ENCODE measurements around the gene BRINP3.
"Not testable (repeated sequence)": the region's sequence is repeated elsewhere in the genome, so short reads cannot be mapped to it uniquely, and the experiment has no call there.

Gene BRINP3

GRCh38 chr1:190477762-190478148, at the start of gene BRINP3:
BRINP3 (minus strand) TSS chr1:190477864.
- H3K9me3 ChIP-seq (ENCODE audit: control insufficient read depth, insufficient read depth, low read length): no peaks in the 10 kb centered on the region
- H3K27me3 ChIP-seq (ENCODE audit: control insufficient read depth, insufficient read depth, low read length): peaks cover 51% of the 10 kb centered on the region
- peak within 1 kb of the TSS; percentile 90 for H3K4me3 ChIP-seq (ENCODE audit: low read depth, low read length)
- no peaks in the 10 kb centered on the region for H3K36me3 ChIP-seq (ENCODE audit: control insufficient read depth, insufficient read depth, low read length)
- H3K4me1 ChIP-seq (ENCODE audit: control insufficient read depth, insufficient read depth, low read length): peaks cover 20% of the 10 kb centered on the region
- peak within 1 kb of the TSS; percentile 50 for H3K9ac ChIP-seq (ENCODE audit: low read depth, low read length)

- Histone ChIP-seq H3K9ac (ENCODE audit: low read depth, low read length) (no peak overlapping the region), H3K36me3 (ENCODE audit: control insufficient read depth, insufficient read depth, low read length) (no peaks in the 10 kb centered on the region), H3K4me3 (ENCODE audit: low read depth, low read length) (no peak overlapping the region), H3K9me3 (ENCODE audit: control insufficient read depth, insufficient read depth, low read length) (no peaks in the 10 kb centered on the region), H3K4me1 (ENCODE audit: control insufficient read depth, insufficient read depth, low read length) (no peaks in the 10 kb centered on the region), H3K27me3 (ENCODE audit: control insufficient read depth, insufficient read depth, low read length) (no peaks in the 10 kb centered on the region)
These were observed 33.9 kb upstream of the BRINP3 start for GRCh38 chr1:190511554-190511953.

DNA sequence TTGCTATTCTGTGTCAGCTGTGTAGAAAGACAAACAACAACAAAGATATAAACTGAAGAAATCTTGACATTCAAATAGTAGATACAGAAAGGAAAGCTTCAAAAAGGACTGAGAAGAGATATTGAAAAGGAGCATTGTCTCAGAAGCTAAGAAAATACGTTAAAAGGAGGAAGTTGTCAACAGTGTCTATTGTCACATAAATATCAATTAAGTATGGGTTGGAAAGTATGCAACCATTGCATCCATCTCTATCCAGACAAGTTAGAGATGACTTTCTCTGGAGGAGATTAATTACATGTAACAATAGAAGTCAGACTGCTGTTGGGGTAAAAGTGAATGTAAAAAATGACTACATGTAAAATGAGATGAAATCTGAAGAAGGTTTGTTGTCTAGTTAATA, 29.7 kb upstream of the BRINP3 start:
- H3K9me3 ChIP-seq (ENCODE audit: control insufficient read depth, insufficient read depth, low read length): peaks cover 5% of the 10 kb centered on the region
- no peaks in the 10 kb centered on the region for H3K4me1 ChIP-seq (ENCODE audit: control insufficient read depth, insufficient read depth, low read length)
- H3K36me3 ChIP-seq (ENCODE audit: control insufficient read depth, insufficient read depth, low read length): no peaks in the 10 kb centered on the region
- H3K9ac ChIP-seq (ENCODE audit: low read depth, low read length): no peak overlapping the region
- H3K4me3 ChIP-seq (ENCODE audit: low read depth, low read length): no peak overlapping the region
- no peaks in the 10 kb centered on the region for H3K27me3 ChIP-seq (ENCODE audit: control insufficient read depth, insufficient read depth, low read length)

DNA sequence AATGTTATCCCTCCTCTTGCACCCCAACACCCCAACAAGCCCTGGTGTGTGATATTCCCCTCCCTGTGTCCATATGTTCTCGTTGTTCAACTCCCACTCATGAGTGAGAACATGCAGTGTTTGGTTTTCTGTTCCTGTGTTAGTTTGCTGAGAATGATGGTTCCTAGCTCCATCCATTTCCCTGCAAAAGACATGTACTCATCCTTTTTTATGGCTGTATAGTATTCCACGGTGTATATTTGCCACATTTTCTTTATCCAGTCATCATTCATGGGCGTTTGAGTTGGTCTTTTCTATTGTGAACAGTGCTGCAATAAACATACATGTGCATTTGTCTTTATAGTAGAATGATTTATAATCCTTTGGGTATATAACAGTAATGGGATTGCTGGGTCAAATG, 26.9 kb upstream of the BRINP3 start:
- not testable (repeated sequence) for H3K36me3 ChIP-seq (ENCODE audit: control insufficient read depth, insufficient read depth, low read length); H3K9ac ChIP-seq (ENCODE audit: low read depth, low read length); H3K27me3 ChIP-seq (ENCODE audit: control insufficient read depth, insufficient read depth, low read length); H3K4me3 ChIP-seq (ENCODE audit: low read depth, low read length); H3K9me3 ChIP-seq (ENCODE audit: control insufficient read depth, insufficient read depth, low read length); H3K4me1 ChIP-seq (ENCODE audit: control insufficient read depth, insufficient read depth, low read length)

DNA sequence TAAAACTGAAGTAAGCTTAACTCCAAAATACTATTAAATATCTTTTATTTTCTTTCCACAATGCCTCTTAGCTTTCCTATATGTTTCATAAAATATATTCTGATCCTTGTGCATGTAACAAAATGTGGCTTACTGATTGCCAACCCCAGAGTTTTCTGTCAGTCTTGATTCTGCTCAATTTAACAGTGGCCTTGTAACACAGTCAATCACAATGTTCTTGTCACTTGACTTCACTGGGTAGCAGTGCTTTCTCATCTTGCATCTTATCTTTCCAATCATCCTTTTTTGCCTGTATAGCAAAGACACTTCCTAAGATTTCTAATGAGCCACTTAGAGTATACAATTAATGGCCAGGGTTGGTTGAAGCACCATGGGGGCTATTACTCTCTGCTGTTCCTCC, 19.9 kb upstream of the BRINP3 start:
- Histone ChIP-seq H3K9me3 (ENCODE audit: control insufficient read depth, insufficient read depth, low read length) (no peaks in the 10 kb centered on the region), H3K4me3 (ENCODE audit: low read depth, low read length) (no peak overlapping the region), H3K27me3 (ENCODE audit: control insufficient read depth, insufficient read depth, low read length) (no peaks in the 10 kb centered on the region), H3K9ac (ENCODE audit: low read depth, low read length) (no peak overlapping the region), H3K4me1 (ENCODE audit: control insufficient read depth, insufficient read depth, low read length) (no peaks in the 10 kb centered on the region), H3K36me3 (ENCODE audit: control insufficient read depth, insufficient read depth, low read length) (no peaks in the 10 kb centered on the region)

DNA sequence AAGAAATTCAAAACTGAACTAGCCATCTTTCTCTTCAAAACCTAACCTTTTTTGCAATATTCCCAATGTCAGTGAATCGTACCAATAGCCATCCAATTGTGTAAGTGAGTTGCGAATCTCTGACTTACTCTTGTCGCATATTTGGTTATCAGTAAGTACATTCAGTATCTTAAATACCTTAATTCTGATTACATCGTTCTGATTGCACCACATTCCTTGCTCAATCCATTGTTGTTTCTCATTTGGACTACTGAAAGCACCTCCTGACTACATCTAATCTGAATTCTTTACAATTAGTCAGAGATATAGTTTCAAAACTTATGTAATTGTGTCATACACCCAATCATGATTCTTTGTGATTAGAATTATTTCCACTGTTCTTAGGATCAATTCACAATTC, 16.8 kb upstream of the BRINP3 start:
- Histone ChIP-seq H3K36me3 (ENCODE audit: control insufficient read depth, insufficient read depth, low read length) (no peaks in the 10 kb centered on the region), H3K9me3 (ENCODE audit: control insufficient read depth, insufficient read depth, low read length) (no peaks in the 10 kb centered on the region), H3K9ac (ENCODE audit: low read depth, low read length) (no peak overlapping the region), H3K27me3 (ENCODE audit: control insufficient read depth, insufficient read depth, low read length) (no peaks in the 10 kb centered on the region), H3K4me1 (ENCODE audit: control insufficient read depth, insufficient read depth, low read length) (no peaks in the 10 kb centered on the region), H3K4me3 (ENCODE audit: low read depth, low read length) (no peak overlapping the region)

GRCh38 chr1:190491404-190491803, 13.7 kb upstream of the BRINP3 start:
- Histone ChIP-seq H3K27me3 (ENCODE audit: control insufficient read depth, insufficient read depth, low read length) (no peaks in the 10 kb centered on the region), H3K9me3 (ENCODE audit: control insufficient read depth, insufficient read depth, low read length) (no peaks in the 10 kb centered on the region), H3K36me3 (ENCODE audit: control insufficient read depth, insufficient read depth, low read length) (no peaks in the 10 kb centered on the region), H3K4me1 (ENCODE audit: control insufficient read depth, insufficient read depth, low read length) (no peaks in the 10 kb centered on the region), H3K9ac (ENCODE audit: low read depth, low read length) (no peak overlapping the region), H3K4me3 (ENCODE audit: low read depth, low read length) (no peak overlapping the region)

DNA sequence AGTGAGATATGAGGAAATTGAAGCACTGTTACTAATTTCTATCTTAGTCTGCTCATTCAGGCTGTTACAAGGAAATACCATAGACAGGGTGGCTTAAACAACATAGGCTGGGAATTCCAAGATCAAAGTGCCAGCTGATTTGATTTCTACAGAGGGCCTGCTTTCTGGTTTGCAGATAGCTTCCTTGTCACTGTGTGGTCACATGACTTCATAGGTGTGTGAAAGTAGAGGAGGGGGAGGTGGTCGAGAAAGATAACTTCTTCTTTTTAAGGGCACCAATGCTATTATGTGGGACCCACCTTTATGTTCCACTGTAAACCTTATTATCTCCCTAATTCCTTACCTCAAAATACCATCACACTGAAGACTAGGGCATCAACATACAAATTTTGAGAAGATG, 6.4 kb upstream of the BRINP3 start:
- Histone ChIP-seq H3K4me3 (ENCODE audit: low read depth, low read length) (no peak overlapping the region), H3K36me3 (ENCODE audit: control insufficient read depth, insufficient read depth, low read length) (no peaks in the 10 kb centered on the region), H3K4me1 (ENCODE audit: control insufficient read depth, insufficient read depth, low read length) (peaks cover 5% of the 10 kb centered on the region)

GRCh38 chr1:190480231-190480630, 2.6 kb upstream of the BRINP3 start:
- Histone ChIP-seq H3K36me3 (ENCODE audit: control insufficient read depth, insufficient read depth, low read length) (no peaks in the 10 kb centered on the region), H3K4me3 (ENCODE audit: low read depth, low read length) (no peak overlapping the region), H3K27me3 (ENCODE audit: control insufficient read depth, insufficient read depth, low read length) (peaks cover 27% of the 10 kb centered on the region), H3K9ac (ENCODE audit: low read depth, low read length) (no peak overlapping the region), H3K4me1 (ENCODE audit: control insufficient read depth, insufficient read depth, low read length) (peaks cover 16% of the 10 kb centered on the region), H3K9me3 (ENCODE audit: control insufficient read depth, insufficient read depth, low read length) (no peaks in the 10 kb centered on the region)

More for the DNA sequence above, 6.4 kb upstream of the BRINP3 start:
- Histone ChIP-seq H3K27me3 (ENCODE audit: control insufficient read depth, insufficient read depth, low read length) (no peaks in the 10 kb centered on the region), H3K9me3 (ENCODE audit: control insufficient read depth, insufficient read depth, low read length) (no peaks in the 10 kb centered on the region), H3K9ac (ENCODE audit: low read depth, low read length) (no peak overlapping the region)

- H3K9ac ChIP-seq (ENCODE audit: low read depth, low read length): no peak overlapping the region
- H3K4me3 ChIP-seq (ENCODE audit: low read depth, low read length): peak overlapping the region; percentile 90
- no peaks in the 10 kb centered on the region for H3K36me3 ChIP-seq (ENCODE audit: control insufficient read depth, insufficient read depth, low read length)
- no peaks in the 10 kb centered on the region for H3K9me3 ChIP-seq (ENCODE audit: control insufficient read depth, insufficient read depth, low read length)
- H3K4me1 ChIP-seq (ENCODE audit: control insufficient read depth, insufficient read depth, low read length): peaks cover 17% of the 10 kb centered on the region
- H3K27me3 ChIP-seq (ENCODE audit: control insufficient read depth, insufficient read depth, low read length): peaks cover 34% of the 10 kb centered on the region
These were observed 1.9 kb upstream of the BRINP3 start for GRCh38 chr1:190479516-190479915.

GRCh38 chr1:190479050-190479397, 1.4 kb upstream of the BRINP3 start:
- Histone ChIP-seq H3K4me3 (ENCODE audit: low read depth, low read length) (peak overlapping the region; percentile 90), H3K4me1 (ENCODE audit: control insufficient read depth, insufficient read depth, low read length) (peaks cover 20% of the 10 kb centered on the region), H3K9ac (ENCODE audit: low read depth, low read length) (no peak overlapping the region), H3K27me3 (ENCODE audit: control insufficient read depth, insufficient read depth, low read length) (peaks cover 39% of the 10 kb centered on the region), H3K9me3 (ENCODE audit: control insufficient read depth, insufficient read depth, low read length) (no peaks in the 10 kb centered on the region), H3K36me3 (ENCODE audit: control insufficient read depth, insufficient read depth, low read length) (no peaks in the 10 kb centered on the region)

DNA sequence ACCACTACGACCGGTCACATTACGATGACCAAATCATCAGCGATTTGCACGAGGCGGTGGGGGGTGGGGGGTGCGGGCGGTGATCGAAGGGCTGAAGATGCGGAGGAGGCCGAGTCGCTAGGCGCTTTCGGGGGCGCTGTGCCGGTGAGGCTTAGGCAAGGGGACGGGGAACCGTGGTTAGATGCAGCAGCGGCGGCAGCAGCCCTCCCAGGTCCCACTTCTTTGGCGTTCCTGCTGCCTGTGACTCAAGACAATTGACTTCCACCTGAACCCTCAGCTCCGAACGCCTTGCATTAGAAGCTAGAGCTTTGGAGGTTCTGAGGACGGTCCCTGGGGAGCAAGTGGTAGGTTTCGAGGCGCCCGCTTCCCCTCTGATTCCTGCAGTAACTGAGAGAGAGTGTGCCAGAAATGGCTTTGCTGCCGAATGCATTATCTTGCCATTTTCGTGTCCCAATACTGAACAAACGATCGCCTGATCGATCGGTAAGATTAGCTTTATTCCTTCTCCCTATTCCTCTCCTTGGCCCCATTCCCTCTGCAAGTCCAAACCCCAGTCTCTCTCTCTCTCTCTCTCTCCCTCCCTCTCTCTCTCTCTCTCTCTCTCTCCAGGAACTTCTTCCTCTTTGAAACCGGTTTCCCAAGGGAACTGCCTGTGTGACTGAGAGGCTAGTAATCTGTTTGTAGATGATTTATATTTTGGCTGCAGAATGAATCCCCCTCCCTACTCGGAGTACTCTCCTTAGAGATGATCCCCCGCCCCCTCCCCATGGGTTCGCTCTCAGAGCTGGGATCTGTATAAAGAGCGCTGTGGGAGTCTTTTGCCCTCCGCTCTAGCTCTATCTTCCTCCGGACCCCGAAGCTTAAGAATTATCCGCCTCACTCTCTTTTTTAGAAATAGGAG, 735 bp upstream of the BRINP3 start:
- H3K9ac ChIP-seq (ENCODE audit: low read depth, low read length): peak overlapping the region; percentile 50
- peaks cover 44% of the 10 kb centered on the region for H3K27me3 ChIP-seq (ENCODE audit: control insufficient read depth, insufficient read depth, low read length)
- peak overlapping the region; percentile 90 for H3K4me3 ChIP-seq (ENCODE audit: low read depth, low read length)
- H3K36me3 ChIP-seq (ENCODE audit: control insufficient read depth, insufficient read depth, low read length): no peaks in the 10 kb centered on the region
- H3K9me3 ChIP-seq (ENCODE audit: control insufficient read depth, insufficient read depth, low read length): no peaks in the 10 kb centered on the region
- H3K4me1 ChIP-seq (ENCODE audit: control insufficient read depth, insufficient read depth, low read length): peaks cover 20% of the 10 kb centered on the region
